A549 (cell line): ENCODE results near the gene LY6G5B.

Experiments
- CHD2 ChIP-seq: fragments of 150-350 bp; IDR thresholded peaks from 2 replicates; pipeline ENCODE4 v1.6.1; 2014; ENCODE audit warnings: low read length; ENCODE audit not compliant: partially characterized antibody
- CHD4 ChIP-seq: fragments of 200-600 bp; sonication (generic); IDR thresholded peaks from 2 replicates; pipeline ENCODE4 v1.6.1; 2016; ENCODE audit warnings: antibody characterized with exemption, mild to moderate bottlenecking, borderline replicate concordance
- CTCF ChIP-seq: fragments of >200 bp; sonication (Bioruptor Twin); formaldehyde crosslinking; IDR thresholded peaks from 3 replicates; pipeline ENCODE4 v1.5.1; 2016
- ELK1 ChIP-seq: fragments of 150-350 bp; IDR thresholded peaks from 2 replicates; pipeline ENCODE4 v1.6.1; 2014; ENCODE audit warnings: low read depth, mild to moderate bottlenecking, low read length
- EP300 ChIP-seq, 2 experiments: fragments of >200 bp; sonication (Bioruptor Twin); formaldehyde crosslinking; IDR thresholded peaks; 2 replicates in 1 of 2; 3 replicates in 1 of 2; pipeline ENCODE4 v1.6.1; 2016 to 2017
- GATA3 ChIP-seq: IDR thresholded peaks from 2 replicates; pipeline ENCODE4 v1.6.1; 2012; ENCODE audit warnings: borderline replicate concordance
- HEYL ChIP-seq: fragments of 250-450 bp; sonication (Bioruptor Pico); IDR thresholded peaks from 2 replicates; pipeline ENCODE4 v1.8.0; 2021; ENCODE audit warnings: mild to moderate bottlenecking, moderate library complexity
- JUN ChIP-seq, 2 experiments: fragments of >200 bp; sonication (Bioruptor Twin); formaldehyde crosslinking; IDR thresholded peaks; 2 replicates in 1 of 2; 3 replicates in 1 of 2; pipeline ENCODE4 v1.6.1; 2016 to 2017
- MAX ChIP-seq: IDR thresholded peaks from 2 replicates; pipeline ENCODE4 v1.6.1; 2012
- PHF8 ChIP-seq: fragments of 200-600 bp; sonication (generic); IDR thresholded peaks from 2 replicates; pipeline ENCODE4 v1.6.1; 2016; ENCODE audit warnings: low read depth, mild to moderate bottlenecking, antibody characterized with exemption, moderate library complexity, borderline replicate concordance
- POLR2A ChIP-seq: IDR thresholded peaks from 2 replicates; pipeline ENCODE4 v1.6.1; 2012; ENCODE audit warnings: mild to moderate bottlenecking, low read length
- RAD21 ChIP-seq, 2 experiments: fragments of >200 bp in 1 of 2; sonication (Bioruptor Twin) in 1 of 2; formaldehyde crosslinking in 1 of 2; IDR thresholded peaks in 1 of 2; conservative IDR thresholded peaks in 1 of 2; 2 replicates in 1 of 2; 3 replicates in 1 of 2; pipeline ENCODE4 v1.6.1; 2012 to 2018; ENCODE audit warnings: inconsistent platforms in 1 of 2
- RFX5 ChIP-seq: fragments of 450-650 bp; IDR thresholded peaks from 2 replicates; pipeline ENCODE4 v1.7.1; 2014; ENCODE audit warnings: antibody characterized with exemption, mild to moderate bottlenecking, moderate library complexity
- RNF2 ChIP-seq: fragments of 200-600 bp; sonication (generic); IDR thresholded peaks from 2 replicates; pipeline ENCODE4 v1.6.1; 2016; ENCODE audit warnings: low read depth, mild to moderate bottlenecking, antibody characterized with exemption, moderate library complexity, borderline replicate concordance

GRCh38 chr6:31655349-31656237 is 14.2 kb upstream of the LY6G5B start, which contains the start of gene APOM:
- no peak for TF ChIP-seq JUN (IDR thresholded peaks at IDR 0.05)
- no peak for TF ChIP-seq MAX
- TF ChIP-seq EP300 (IDR thresholded peaks at IDR 0.05), result no peak
- TF ChIP-seq POLR2A, result no peak
- no peak for TF ChIP-seq CTCF
- TF ChIP-seq ELK1, result no peak
- TF ChIP-seq CHD2, result no peak
- TF ChIP-seq CHD4, result no peak
- TF ChIP-seq RNF2, result no peak
- TF ChIP-seq PHF8, result no peak
- no peak for TF ChIP-seq HEYL (CRISPR knock-in tag)
- no peak for TF ChIP-seq GATA3
- TF ChIP-seq RAD21 (conservative IDR thresholded peaks at IDR 0.05 in 1 of 2, IDR thresholded peaks at IDR 0.05 in 1 of 2), result no peak
- no peak for TF ChIP-seq RFX5
